ENCODE measurements around the gene PTPRD.

DNA sequence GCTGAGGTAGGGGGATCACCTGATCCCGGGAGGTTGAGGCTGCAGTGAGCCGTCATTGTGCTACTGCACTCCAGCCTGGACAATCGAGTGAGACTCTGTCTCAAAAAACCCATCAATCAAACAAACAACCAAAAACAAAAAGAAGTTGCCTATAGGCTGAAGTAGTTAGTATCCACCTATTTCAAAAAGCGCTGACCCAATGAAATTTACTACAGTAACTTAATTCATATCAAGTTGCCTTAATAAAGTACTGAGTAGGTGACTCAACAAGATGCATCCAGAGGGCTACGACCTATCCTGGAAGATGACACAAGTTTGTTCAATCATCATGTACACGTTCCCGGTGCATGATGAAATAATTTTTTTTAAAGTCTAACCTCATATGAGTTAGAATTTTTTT is 2164.6 kb downstream of the PTPRD start:
- TF ChIP-seq CTCF (IDR thresholded peaks at IDR 0.05), result no peak
- TF ChIP-seq EZH2 (IDR thresholded peaks at IDR 0.05), result no peak

Measured in neural progenitor cell (in vitro differentiated cells).